ENCODE results near the gene PLAAT4.
A peak's percentile ranks its signal among the peaks of the same experiment; 100 is the strongest.

PLAAT4 gene

GRCh38 chr11:63536669-63537292 is at the start of gene PLAAT4:
Gene PLAAT4, plus strand, starts transcription at chr11:63536808. Its CDS starts 61 bp downstream, at chr11:63536869.
- DNase-seq (ENCODE audit: low spot score), result peak; percentile 26
- POLR2A ChIA-PET (ENCODE audit: low non-redundant PET), result no interaction called here
- no peak for TF ChIP-seq CTCF (conservative IDR thresholded peaks at IDR 0.05; ENCODE audit: low read depth)
- H3K27ac ChIP-seq, result peak within 1 kb of the TSS; percentile 65
- CTCF ChIA-PET, result interaction anchor here (0.6 to 0.7 kb wide), 2 partner anchors 32 to 819 kb away, joined by 4 to 7 read pairs; no protein-coding TSS in a partner anchor

GRCh38 chr11:63488789-63489188 is 47.8 kb upstream of the PLAAT4 start:
- TF ChIP-seq CTCF (conservative IDR thresholded peaks at IDR 0.05; ENCODE audit: low read depth), result no peak
- H3K27ac ChIP-seq, result no peak overlapping the region
- no peak for DNase-seq (ENCODE audit: low spot score)
- ChIA-PET CTCF (no interaction called here), POLR2A (ENCODE audit: low non-redundant PET) (no interaction called here)

- TF ChIP-seq CTCF (conservative IDR thresholded peaks at IDR 0.05; ENCODE audit: low read depth), result no peak
- CTCF ChIA-PET, result interaction anchor here (0.9 kb wide), 1 partner anchor 118 kb away, joined by 4 read pairs; no protein-coding TSS in a partner anchor
- no peak for DNase-seq (ENCODE audit: low spot score)
- POLR2A ChIA-PET (ENCODE audit: low non-redundant PET), result no interaction called here
- H3K27ac ChIP-seq, result no peak overlapping the region
These were observed 46.7 kb upstream of the PLAAT4 start for GRCh38 chr11:63489879-63490278.

GRCh38 chr11:63490551-63491239 is 45.9 kb upstream of the PLAAT4 start, which contains the start of gene PLAAT5:
Gene PLAAT5, minus strand, starts transcription at chr11:63491167. Its CDS starts 133 bp downstream, at chr11:63491034.
- no peak within 1 kb of the TSS for H3K27ac ChIP-seq
- no peak for TF ChIP-seq CTCF (conservative IDR thresholded peaks at IDR 0.05; ENCODE audit: low read depth)
- ChIA-PET POLR2A (ENCODE audit: low non-redundant PET) (no interaction called here), CTCF (interaction anchor here (0.9 to 1.2 kb wide), 2 partner anchors 11 to 117 kb away, joined by 3 to 4 read pairs; no protein-coding TSS in a partner anchor)
- DNase-seq (ENCODE audit: low spot score), result no peak

GRCh38 chr11:63491240-63491587 is 45.4 kb upstream of the PLAAT4 start:
- no peak overlapping the region for H3K27ac ChIP-seq
- no peak for TF ChIP-seq CTCF (conservative IDR thresholded peaks at IDR 0.05; ENCODE audit: low read depth)
- POLR2A ChIA-PET (ENCODE audit: low non-redundant PET), result no interaction called here
- CTCF ChIA-PET, result interaction anchor here (1.2 kb wide), 1 partner anchor 12 kb away, joined by 3 read pairs; no protein-coding TSS in a partner anchor
- no peak for DNase-seq (ENCODE audit: low spot score)

- H3K27ac ChIP-seq, result no peak overlapping the region
- POLR2A ChIA-PET (ENCODE audit: low non-redundant PET), result no interaction called here
- TF ChIP-seq CTCF (conservative IDR thresholded peaks at IDR 0.05; ENCODE audit: low read depth), result no peak
- CTCF ChIA-PET, result interaction anchor here (1.2 kb wide), 1 partner anchor 13 kb away, joined by 3 read pairs; no protein-coding TSS in a partner anchor
- DNase-seq (ENCODE audit: low spot score), result no peak
These were observed 44.8 kb upstream of the PLAAT4 start for GRCh38 chr11:63491636-63492372.
